HCT116 (cell line): ENCODE data around the gene PPFIBP1.

Source experiments
- CTCF ChIP-seq, 3 experiments: fragments of 200-600 bp in 1 of 3; sonication (generic) in 1 of 3; IDR thresholded peaks in 2 of 3; conservative IDR thresholded peaks in 1 of 3; 2 replicates each; pipeline ENCODE4 v1.5.1; 2012 to 2017; ENCODE audit warnings: low read depth in 2 of 3, low read length in 2 of 3, antibody characterized with exemption in 1 of 3, borderline replicate concordance in 1 of 3, control low read depth in 1 of 3, mild to moderate bottlenecking in 1 of 3, mixed read lengths in 1 of 3, mixed run types in 1 of 3, moderate library complexity in 1 of 3; ENCODE audit not compliant: insufficient read depth in 1 of 3
- POLR2A ChIP-seq: IDR thresholded peaks from 2 replicates; pipeline ENCODE4 v1.7.0; 2011; ENCODE audit warnings: borderline replicate concordance; ENCODE audit not compliant: insufficient read depth, insufficient read length; ENCODE audit errors: extremely low read depth
- POLR2AphosphoS5 ChIP-seq: IDR thresholded peaks from 2 replicates; pipeline ENCODE4 v1.6.1; 2011; ENCODE audit warnings: mild to moderate bottlenecking, low read depth, low read length, moderate library complexity
- RAD21 ChIP-seq: IDR thresholded peaks from 2 replicates; pipeline ENCODE4 v1.6.1; 2012; ENCODE audit warnings: low read depth, mild to moderate bottlenecking
- ZNF274 ChIP-seq: fragments of 200-500 bp; sonication (Bioruptor generic); IDR thresholded peaks from 2 replicates; pipeline ENCODE4 v1.6.1; 2014; ENCODE audit warnings: mild to moderate bottlenecking, low read depth, low read length, inconsistent platforms

DNA sequence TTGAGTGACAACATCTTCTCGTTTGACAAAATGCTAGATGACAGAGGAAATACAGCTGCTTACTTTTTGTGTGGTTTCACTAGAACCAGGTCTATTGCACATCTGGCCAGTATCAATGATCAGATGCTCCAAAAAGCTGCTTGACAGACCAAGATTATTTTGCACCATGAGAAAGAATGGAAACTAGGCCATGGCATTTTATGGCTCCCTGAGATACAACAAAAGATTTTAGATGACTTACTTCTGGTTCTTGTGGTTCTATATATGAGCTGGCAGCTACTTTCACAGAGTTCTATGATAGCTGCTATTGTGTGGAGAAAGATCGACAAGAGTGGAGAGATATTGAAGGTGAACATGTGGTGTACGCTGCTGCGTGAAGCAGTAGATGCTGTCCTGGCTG is 25.9 kb upstream of the PPFIBP1 start:
- TF ChIP-seq RAD21 (no peak), POLR2AphosphoS5 (no peak), ZNF274 (no peak), CTCF (IDR thresholded peaks at IDR 0.05 in 2 of 3, conservative IDR thresholded peaks at IDR 0.05 in 1 of 3; ENCODE audit: borderline replicate concordance in 1 of 3, insufficient read depth in 1 of 3, low read depth in 2 of 3, low read length in 2 of 3) (no peak), POLR2A (no peak)
